NCI-H510A (cell line): ENCODE measurements around the gene OSBPL5.

Experiments
- DNase-seq: peaks from one replicate; lab custom pipeline; 2025; lab: John Stamatoyannopoulos, UW

OSBPL5 gene

DNA sequence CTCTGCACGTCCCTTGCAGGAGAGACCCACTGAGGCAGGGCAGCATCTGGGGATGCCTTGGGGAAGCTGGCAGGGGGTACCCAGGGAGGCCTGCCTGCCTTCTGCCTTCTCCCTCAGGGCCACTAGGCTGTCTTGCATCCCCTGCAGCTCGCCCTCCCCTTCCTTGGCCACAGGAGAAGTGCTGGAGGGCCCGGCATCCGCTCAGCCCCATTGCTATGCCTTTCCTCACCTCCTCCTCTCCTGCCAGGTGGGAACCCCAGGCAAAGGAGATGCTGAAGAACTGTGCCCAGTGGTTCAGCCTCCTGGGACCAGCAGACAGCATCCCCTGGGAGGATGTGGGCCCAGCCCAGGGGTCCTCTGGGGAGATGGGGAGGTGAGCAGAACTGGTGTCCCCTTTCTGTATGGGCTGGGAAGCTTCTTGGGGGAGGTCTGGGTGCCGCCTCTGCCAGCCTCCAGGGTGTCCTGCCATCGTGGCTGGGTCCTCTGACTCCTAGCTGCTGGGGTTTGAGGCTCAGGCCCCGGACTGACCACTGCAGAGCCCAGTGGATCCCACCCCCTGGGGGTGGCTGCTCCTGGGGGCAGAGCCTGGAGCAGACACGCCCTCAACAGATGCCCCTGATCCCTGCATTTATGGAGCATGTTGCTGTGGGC lies 32.9 kb upstream of the OSBPL5 start:
- no peak for DNase-seq

DNA sequence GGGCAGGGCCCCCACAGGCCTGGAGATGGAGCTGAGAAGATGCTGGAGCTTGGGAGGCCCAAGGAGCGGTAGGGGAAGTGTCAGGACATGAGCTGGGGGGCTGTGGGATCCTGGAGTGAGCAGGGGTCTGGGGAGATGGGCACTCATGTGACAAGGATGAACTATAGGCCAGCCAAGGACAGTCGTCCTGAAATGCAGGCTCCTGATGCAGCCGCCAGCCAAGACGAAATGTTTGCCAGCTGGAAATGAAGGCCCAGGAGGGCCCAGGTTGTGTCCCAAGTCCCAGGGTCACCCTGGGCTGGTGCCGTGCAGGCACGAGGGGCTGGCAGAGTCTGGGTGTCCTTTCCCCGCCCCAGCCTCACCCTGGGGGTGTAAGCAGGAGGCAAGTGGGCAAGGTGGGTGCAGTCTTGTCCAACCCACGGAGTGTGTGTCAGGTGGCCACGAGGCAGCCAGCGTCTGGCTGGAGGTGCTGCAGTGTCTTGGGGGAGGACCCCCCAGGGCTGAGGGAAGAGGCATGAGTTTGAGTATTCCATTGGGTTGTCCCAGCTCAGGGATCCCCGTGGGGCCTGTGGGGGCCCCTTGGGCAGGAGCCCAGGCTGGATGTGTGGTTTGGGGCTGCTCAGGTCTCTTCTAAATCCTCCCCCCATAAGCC lies 32.1 kb upstream of the OSBPL5 start:
- DNase-seq: no peak

DNA sequence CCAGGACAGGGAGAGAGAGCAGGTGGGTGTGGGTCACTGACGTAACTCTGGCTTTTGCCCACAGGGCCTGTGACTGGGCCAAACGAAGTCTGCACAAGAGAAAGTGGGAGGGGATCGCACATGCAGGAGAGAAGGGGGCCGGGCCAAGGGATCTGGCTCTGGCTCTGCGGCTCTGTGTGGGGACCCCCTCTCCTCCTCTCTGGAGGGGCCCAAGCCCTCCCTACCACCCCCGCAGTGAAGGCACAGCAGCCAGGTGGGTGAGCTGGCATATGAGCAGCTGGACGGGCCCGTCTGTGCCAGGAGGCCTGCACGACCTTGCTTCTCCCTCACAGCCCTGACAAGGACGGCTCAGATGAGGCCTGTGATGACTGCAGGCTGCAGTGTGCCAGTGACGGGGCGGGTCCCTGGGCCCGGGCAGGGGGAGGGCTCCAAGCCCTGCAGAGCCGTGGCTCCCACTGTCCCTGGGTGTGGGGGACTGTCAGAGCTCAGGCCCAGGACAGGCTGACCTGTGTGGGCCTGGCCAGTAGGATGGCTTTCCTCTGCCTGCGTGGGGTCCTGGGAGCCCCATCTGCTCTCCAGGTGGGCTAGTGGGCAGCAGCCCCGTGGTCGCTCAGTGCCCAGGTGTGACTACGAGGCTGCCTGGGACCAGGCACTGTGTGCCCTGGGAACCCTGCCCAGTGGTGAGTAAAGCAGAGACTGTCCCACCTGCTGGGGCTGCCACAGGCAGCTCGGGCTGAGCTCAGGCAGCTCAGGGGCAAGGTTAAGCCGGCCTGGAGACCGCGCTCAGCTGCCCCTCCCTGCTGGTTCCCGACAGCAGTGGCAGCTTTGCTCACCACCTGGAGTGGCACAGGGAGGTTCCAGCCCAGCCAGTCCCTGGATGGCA lies 31.3 kb upstream of the OSBPL5 start:
- DNase-seq: no peak

DNA sequence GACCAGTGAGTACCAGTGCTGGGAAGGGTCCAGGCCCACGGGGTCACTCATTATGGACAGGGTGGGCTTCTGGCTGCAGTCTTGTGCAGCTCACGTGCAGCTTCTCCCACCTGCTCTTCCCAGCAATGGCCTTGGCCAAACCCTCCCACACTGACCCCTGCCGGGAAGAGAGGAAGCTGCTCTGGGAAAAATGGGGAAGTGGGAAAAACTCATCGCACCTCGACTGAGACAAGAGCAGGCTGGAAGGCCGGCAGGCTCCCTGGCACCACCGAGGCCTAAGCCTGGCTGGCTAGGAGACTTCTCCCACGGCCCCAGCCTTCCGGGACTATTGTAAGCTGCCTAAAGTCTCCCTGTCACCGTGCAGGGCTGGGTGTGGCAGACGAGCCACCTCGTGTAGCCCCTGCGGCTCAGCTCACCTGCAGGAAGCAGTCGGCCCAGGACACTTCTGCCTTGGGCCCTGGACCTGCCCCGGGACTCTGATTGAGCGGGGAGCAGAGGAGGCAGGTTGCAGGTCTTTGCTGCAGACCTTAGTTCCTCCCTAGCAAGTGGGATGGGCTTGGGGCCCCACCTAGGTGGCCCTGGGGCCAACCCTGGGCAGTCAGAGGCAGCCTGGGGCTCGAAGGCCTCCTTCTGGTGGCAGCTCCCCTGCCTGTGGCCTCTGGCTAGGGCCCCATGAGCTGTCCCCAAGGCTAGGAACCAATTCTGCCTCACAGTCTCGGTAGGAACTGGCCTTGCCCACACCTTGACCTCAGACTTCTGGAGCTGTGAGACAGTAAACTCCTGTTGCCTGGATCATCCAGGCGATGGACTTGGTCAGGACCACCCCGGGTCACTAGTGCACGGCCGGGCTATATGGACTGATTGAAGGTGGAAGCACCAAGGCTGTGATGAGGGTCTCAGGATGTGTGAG lies 30.4 kb upstream of the OSBPL5 start:
- no peak for DNase-seq

GRCh38 chr11:3194016-3194816 lies 29.1 kb upstream of the OSBPL5 start:
- DNase-seq: no peak

- DNase-seq: no peak
Measured at GRCh38 chr11:3193373-3194015, 28.4 kb upstream of the OSBPL5 start.

DNA sequence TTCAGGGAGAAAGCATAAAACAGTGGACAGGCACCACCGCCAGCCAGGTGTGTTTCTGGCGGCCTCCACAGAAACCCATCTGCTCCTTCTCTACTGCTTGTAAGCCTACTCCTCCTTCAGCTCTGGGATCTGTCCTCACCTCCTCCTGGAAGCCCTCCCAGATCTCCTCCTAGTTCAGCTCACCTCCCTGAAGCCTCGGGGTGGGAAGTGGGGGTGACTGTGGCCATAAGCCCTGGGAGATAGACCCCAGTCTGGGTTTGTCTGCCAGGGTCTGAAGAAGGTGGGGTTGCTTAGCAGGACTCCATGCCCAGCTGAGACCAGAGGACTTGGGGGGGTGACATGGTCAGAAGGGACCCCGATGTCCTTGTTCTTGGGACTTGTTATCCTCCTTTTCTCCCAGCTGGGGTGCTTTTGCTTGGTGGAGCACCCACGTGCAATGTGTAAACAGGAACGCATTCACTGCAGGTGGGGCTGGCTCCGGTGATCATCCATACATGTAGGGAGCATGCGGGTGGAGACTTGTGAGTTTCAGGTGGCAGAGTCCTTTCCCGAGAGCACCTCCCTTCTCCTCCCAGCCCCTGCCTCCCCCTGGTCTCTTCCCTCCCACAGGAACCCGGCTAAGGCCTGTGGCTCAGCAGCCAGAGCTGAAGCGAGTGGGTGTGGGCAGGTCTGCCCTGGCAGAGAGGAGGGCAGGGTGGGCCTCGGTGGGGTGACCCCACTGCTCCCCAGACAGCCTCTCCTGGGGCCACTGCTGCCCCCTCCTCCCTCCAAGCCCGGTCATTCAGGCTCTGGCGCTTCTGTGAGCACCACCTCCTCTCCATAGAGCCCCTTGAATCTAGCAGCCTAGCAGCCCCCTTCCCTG lies 27.6 kb upstream of the OSBPL5 start:
- DNase-seq: no peak

- DNase-seq: no peak
Measured at GRCh38 chr11:3191586-3192324, 26.6 kb upstream of the OSBPL5 start.

GRCh38 chr11:3190600-3190999 lies 25.5 kb upstream of the OSBPL5 start:
- no peak for DNase-seq

DNA sequence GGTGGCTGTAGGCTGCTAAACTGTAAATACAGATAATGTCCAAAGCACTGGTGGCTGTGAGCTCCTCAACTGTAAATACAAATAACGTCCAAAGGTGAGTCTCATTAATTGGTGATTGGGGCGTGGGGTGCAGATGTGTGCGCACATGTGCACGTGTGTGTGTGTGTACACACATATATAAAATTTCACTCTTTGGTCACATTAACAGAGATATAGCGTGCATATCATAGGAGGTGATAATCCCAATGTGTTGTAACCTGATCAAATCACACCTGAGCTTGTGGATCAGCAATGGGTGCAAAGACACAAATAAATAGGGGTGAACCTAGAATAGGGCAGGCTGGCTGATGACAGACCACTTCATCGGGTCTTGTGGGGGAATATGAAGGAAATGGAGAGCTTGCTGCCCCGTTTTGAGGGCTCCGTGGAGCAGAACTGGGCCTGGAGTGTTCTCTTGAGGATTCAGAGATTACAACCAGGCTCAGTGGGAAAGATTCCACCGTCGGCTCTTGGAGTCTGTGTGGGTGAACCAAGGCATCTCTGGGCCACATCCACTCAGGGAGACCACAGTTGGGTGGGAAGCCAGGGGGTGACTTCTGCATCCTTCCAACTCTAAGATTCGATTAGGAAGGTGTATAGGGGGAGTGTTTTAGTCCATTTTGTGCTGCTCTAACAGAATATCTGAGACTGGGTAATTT lies 24.9 kb upstream of the OSBPL5 start:
- no peak for DNase-seq

- no peak for DNase-seq
Measured at GRCh38 chr11:3189196-3189843, 24.2 kb upstream of the OSBPL5 start.

- DNase-seq: no peak
Measured at GRCh38 chr11:3188496-3189195, 23.5 kb upstream of the OSBPL5 start.

GRCh38 chr11:3186166-3186953 lies 21.2 kb upstream of the OSBPL5 start:
- DNase-seq: no peak

GRCh38 chr11:3184732-3185347 lies 19.7 kb upstream of the OSBPL5 start:
- no peak for DNase-seq

- no peak for DNase-seq
Measured at GRCh38 chr11:3183523-3183922, 18.4 kb upstream of the OSBPL5 start.

GRCh38 chr11:3182462-3182852 lies 17.3 kb upstream of the OSBPL5 start:
- no peak for DNase-seq
